Ishikawa (cell line): ENCODE data around the gene TBKBP1.

Experiments used
- CEBPB ChIP-seq: IDR thresholded peaks from 2 replicates; pipeline ENCODE4 v1.6.1; 2012
- CREB1 ChIP-seq: IDR thresholded peaks from 2 replicates; pipeline ENCODE4 v1.6.1; 2012; ENCODE audit warnings: low read depth
- EGR1 ChIP-seq: IDR thresholded peaks from 2 replicates; pipeline ENCODE4 v1.6.1; 2012
- EP300 ChIP-seq: IDR thresholded peaks from 2 replicates; pipeline ENCODE4 v1.6.1; 2012; ENCODE audit warnings: borderline replicate concordance
- FOXM1 ChIP-seq: IDR thresholded peaks from 2 replicates; pipeline ENCODE4 v1.6.1; 2012; ENCODE audit warnings: low read depth, borderline replicate concordance
- MAX ChIP-seq: IDR thresholded peaks from 2 replicates; pipeline ENCODE4 v1.6.1; 2012
- NFIC ChIP-seq: IDR thresholded peaks from 2 replicates; pipeline ENCODE4 v1.6.1; 2012
- RAD21 ChIP-seq: IDR thresholded peaks from 2 replicates; pipeline ENCODE4 v1.6.1; 2012; ENCODE audit warnings: low read depth
- REST ChIP-seq: IDR thresholded peaks from 2 replicates; pipeline ENCODE4 v1.6.1; 2012; ENCODE audit warnings: low read depth, mild to moderate bottlenecking
- TAF1 ChIP-seq: IDR thresholded peaks from 2 replicates; pipeline ENCODE4 v1.6.1; 2012; ENCODE audit warnings: low read depth, mild to moderate bottlenecking
- TCF12 ChIP-seq: IDR thresholded peaks from 2 replicates; pipeline ENCODE4 v1.6.1; 2012; ENCODE audit warnings: low read depth
- TEAD4 ChIP-seq: IDR thresholded peaks from 2 replicates; pipeline ENCODE4 v1.6.1; 2012
- USF1 ChIP-seq: IDR thresholded peaks from 2 replicates; pipeline ENCODE4 v1.6.1; 2012
- YY1 ChIP-seq: IDR thresholded peaks from 2 replicates; pipeline ENCODE4 v1.6.1; 2012; ENCODE audit warnings: low read depth
- ZBTB7A ChIP-seq: IDR thresholded peaks from 2 replicates; pipeline ENCODE4 v1.6.1; 2012; ENCODE audit warnings: low read depth

Gene TBKBP1

GRCh38 chr17:47728214-47728877, 34.4 kb downstream of the TBKBP1 start:
- TF ChIP-seq EGR1, result no peak
- TF ChIP-seq MAX, result no peak
- no peak for TF ChIP-seq NFIC
- TF ChIP-seq CEBPB, result no peak
- TF ChIP-seq EP300, result no peak
- no peak for TF ChIP-seq ZBTB7A
- TF ChIP-seq USF1, result no peak
- no peak for TF ChIP-seq CREB1
- no peak for TF ChIP-seq FOXM1
- no peak for TF ChIP-seq TAF1
- no peak for TF ChIP-seq TCF12
- TF ChIP-seq TEAD4, result no peak

- TF ChIP-seq EGR1 (no peak), EP300 (no peak), REST (no peak), YY1 (no peak), RAD21 (no peak), USF1 (no peak)
These were observed 35.5 kb downstream of the TBKBP1 start for GRCh38 chr17:47729476-47729875.

- TF ChIP-seq REST (no peak), RAD21 (no peak), TCF12 (no peak), FOXM1 (no peak), EGR1 (no peak), EP300 (no peak), MAX (no peak), NFIC (no peak), TEAD4 (no peak), USF1 (no peak), ZBTB7A (no peak), YY1 (no peak), CREB1 (no peak), TAF1 (no peak), CEBPB (no peak)
These were observed 36.7 kb downstream of the TBKBP1 start for GRCh38 chr17:47730681-47731080.

GRCh38 chr17:47731396-47731795, 37.4 kb downstream of the TBKBP1 start:
- no peak for TF ChIP-seq EGR1
- no peak for TF ChIP-seq MAX
- TF ChIP-seq TAF1, result no peak

- TF ChIP-seq CEBPB (no peak), RAD21 (no peak), USF1 (no peak), FOXM1 (no peak), EP300 (no peak), YY1 (no peak), TCF12 (no peak), CREB1 (no peak), ZBTB7A (no peak)
These were observed 38.6 kb downstream of the TBKBP1 start for GRCh38 chr17:47732399-47733046.
